ENCODE data around the gene HEMK1.

DNA sequence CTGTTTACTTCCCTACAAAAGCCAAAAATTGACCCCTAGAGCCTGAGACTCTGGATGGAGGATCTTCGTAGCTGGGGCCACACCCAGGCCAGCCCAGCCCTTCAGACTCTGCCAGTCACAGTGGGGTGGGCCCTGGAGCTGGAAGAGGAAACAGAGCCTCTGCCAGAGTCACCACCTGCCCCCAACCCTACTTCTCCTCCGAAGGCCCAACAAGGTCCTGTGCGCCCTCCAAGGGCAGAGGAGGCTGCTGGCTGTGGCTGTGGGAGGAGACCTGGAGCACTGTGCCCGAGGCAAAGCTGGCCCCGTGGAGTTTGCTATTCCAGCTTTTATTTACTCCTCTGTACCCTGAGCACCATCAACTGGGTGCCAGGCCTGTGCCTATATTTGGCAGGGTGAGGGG is 23.2 kb downstream of the HEMK1 start:
- TF ChIP-seq CTCF (IDR thresholded peaks at IDR 0.05; ENCODE audit: control extremely low read depth in 1 of 3, insufficient read depth in 1 of 3, low read depth in 1 of 3, low read length in 3 of 3) (no peak), HDAC2 (IDR thresholded peaks at IDR 0.05; ENCODE audit: borderline replicate concordance in 1 of 2, low read depth in 2 of 2, low read length in 2 of 2) (no peak), MAFK (IDR thresholded peaks at IDR 0.05; ENCODE audit: low read depth, low read length) (no peak), POLR2A (IDR thresholded peaks at IDR 0.05; ENCODE audit: control extremely low read depth in 1 of 2, low read depth in 2 of 2, low read length in 2 of 2) (no peak), KDM4A (IDR thresholded peaks at IDR 0.05; ENCODE audit: low read depth, low read length, severe bottlenecking) (no peak), SIN3A (conservative IDR thresholded peaks at IDR 0.05 in 1 of 2, IDR thresholded peaks at IDR 0.05 in 1 of 2; ENCODE audit: low read depth in 1 of 2, low read length in 2 of 2) (no peak), SUZ12 (IDR thresholded peaks at IDR 0.05; ENCODE audit: low read length) (no peak)
